ENCODE results near the gene MPI.

The MPI gene

GRCh38 chr15:74858369-74858740, 31.5 kb upstream of the MPI start:
- TF ChIP-seq, protein P1, sequence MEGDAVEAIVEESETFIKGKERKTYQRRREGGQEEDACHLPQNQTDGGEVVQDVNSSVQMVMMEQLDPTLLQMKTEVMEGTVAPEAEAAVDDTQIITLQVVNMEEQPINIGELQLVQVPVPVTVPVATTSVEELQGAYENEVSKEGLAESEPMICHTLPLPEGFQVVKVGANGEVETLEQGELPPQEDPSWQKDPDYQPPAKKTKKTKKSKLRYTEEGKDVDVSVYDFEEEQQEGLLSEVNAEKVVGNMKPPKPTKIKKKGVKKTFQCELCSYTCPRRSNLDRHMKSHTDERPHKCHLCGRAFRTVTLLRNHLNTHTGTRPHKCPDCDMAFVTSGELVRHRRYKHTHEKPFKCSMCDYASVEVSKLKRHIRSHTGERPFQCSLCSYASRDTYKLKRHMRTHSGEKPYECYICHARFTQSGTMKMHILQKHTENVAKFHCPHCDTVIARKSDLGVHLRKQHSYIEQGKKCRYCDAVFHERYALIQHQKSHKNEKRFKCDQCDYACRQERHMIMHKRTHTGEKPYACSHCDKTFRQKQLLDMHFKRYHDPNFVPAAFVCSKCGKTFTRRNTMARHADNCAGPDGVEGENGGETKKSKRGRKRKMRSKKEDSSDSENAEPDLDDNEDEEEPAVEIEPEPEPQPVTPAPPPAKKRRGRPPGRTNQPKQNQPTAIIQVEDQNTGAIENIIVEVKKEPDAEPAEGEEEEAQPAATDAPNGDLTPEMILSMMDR (IDR thresholded peaks at IDR 0.05; ENCODE audit: extremely low read depth, insufficient read depth, missing control alignments), result no peak
- in situ Hi-C loops (cut with MboI; ENCODE audit: low pct_unique_long_range_greater_than_20kb, low sequenced_read_pairs, unreplicated experiment), result no loop called here
- DNase-seq (ENCODE audit: low spot score), result no peak

GRCh38 chr15:74863239-74864056, 26.4 kb upstream of the MPI start:
- DNase-seq (ENCODE audit: low spot score), result no peak
- in situ Hi-C loops (cut with MboI; ENCODE audit: low pct_unique_long_range_greater_than_20kb, low sequenced_read_pairs, unreplicated experiment), result no loop called here
- TF ChIP-seq, protein P1 (IDR thresholded peaks at IDR 0.05; ENCODE audit: extremely low read depth, insufficient read depth, missing control alignments), result no peak

- no peak for DNase-seq (ENCODE audit: low spot score)
- in situ Hi-C loops (cut with MboI; ENCODE audit: low pct_unique_long_range_greater_than_20kb, low sequenced_read_pairs, unreplicated experiment), result no loop called here
- TF ChIP-seq, protein P1 (IDR thresholded peaks at IDR 0.05; ENCODE audit: extremely low read depth, insufficient read depth, missing control alignments), result no peak
Observed at GRCh38 chr15:74864296-74864695, 25.5 kb upstream of the MPI start.

GRCh38 chr15:74865316-74865715, 24.5 kb upstream of the MPI start:
- TF ChIP-seq, protein P1 (IDR thresholded peaks at IDR 0.05; ENCODE audit: extremely low read depth, insufficient read depth, missing control alignments), result no peak
- in situ Hi-C loops (cut with MboI; ENCODE audit: low pct_unique_long_range_greater_than_20kb, low sequenced_read_pairs, unreplicated experiment), result no loop called here
- no peak for DNase-seq (ENCODE audit: low spot score)

GRCh38 chr15:74866090-74866489, 23.8 kb upstream of the MPI start:
- in situ Hi-C loops (cut with MboI; ENCODE audit: low pct_unique_long_range_greater_than_20kb, low sequenced_read_pairs, unreplicated experiment), result no loop called here
- TF ChIP-seq, protein P1 (IDR thresholded peaks at IDR 0.05; ENCODE audit: extremely low read depth, insufficient read depth, missing control alignments), result no peak
- no peak for DNase-seq (ENCODE audit: low spot score)

DNA sequence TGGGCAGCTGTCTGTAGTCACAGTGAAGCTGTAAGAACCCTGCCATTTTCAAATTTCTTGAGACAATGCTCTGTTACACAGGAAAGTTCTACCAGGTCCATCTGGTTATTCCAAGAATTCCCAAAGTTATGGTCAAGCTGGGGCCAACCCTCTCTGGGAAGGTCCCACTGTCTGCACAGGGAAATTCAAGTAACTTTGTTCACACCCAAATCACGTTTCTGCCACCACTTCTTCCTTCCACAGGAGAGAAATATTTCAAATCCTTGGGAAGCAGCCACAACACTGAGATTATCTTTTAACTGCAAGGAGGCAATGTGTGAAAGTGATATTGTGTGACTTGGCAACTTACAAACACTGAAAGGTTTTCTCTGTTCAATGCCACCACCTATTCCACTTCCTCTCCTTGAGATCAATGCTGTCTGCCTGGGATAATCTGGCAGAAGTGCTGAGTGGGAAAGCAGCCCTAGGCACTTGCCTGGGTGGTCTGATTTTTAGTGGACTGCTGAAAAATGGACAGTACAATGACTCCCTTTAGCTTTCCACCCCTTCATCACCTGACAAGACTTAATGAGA, 22.3 kb upstream of the MPI start:
- in situ Hi-C loops (cut with MboI; ENCODE audit: low pct_unique_long_range_greater_than_20kb, low sequenced_read_pairs, unreplicated experiment), result no loop called here
- TF ChIP-seq, protein P1 (IDR thresholded peaks at IDR 0.05; ENCODE audit: extremely low read depth, insufficient read depth, missing control alignments), result no peak
- DNase-seq (ENCODE audit: low spot score), result no peak

Measured in GM13977 (cell line).